ENCODE measurements around the gene MED13L.
"Not testable (repeated sequence)": the region's sequence is repeated elsewhere in the genome, so short reads cannot be mapped to it uniquely, and the experiment has no call there.

MED13L gene

GRCh38 chr12:115984616-115985015, 292.9 kb downstream of the MED13L start:
- peaks cover 44% of the 10 kb centered on the region for H3K36me3 Mint-ChIP-seq (ENCODE audit: low read depth)
- H3K4me3 Mint-ChIP-seq, result no peak overlapping the region
- TF ChIP-seq, protein P1, sequence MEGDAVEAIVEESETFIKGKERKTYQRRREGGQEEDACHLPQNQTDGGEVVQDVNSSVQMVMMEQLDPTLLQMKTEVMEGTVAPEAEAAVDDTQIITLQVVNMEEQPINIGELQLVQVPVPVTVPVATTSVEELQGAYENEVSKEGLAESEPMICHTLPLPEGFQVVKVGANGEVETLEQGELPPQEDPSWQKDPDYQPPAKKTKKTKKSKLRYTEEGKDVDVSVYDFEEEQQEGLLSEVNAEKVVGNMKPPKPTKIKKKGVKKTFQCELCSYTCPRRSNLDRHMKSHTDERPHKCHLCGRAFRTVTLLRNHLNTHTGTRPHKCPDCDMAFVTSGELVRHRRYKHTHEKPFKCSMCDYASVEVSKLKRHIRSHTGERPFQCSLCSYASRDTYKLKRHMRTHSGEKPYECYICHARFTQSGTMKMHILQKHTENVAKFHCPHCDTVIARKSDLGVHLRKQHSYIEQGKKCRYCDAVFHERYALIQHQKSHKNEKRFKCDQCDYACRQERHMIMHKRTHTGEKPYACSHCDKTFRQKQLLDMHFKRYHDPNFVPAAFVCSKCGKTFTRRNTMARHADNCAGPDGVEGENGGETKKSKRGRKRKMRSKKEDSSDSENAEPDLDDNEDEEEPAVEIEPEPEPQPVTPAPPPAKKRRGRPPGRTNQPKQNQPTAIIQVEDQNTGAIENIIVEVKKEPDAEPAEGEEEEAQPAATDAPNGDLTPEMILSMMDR (IDR thresholded peaks at IDR 0.05), result no peak
- no peak overlapping the region for H3K27ac Mint-ChIP-seq
- H3K27me3 Mint-ChIP-seq (ENCODE audit: low read depth, poor library complexity), result no peaks in the 10 kb centered on the region
- no peaks in the 10 kb centered on the region for H3K9me3 Mint-ChIP-seq
- peaks cover 31% of the 10 kb centered on the region for H3K4me1 Mint-ChIP-seq
- DNase-seq, result no peak

DNA sequence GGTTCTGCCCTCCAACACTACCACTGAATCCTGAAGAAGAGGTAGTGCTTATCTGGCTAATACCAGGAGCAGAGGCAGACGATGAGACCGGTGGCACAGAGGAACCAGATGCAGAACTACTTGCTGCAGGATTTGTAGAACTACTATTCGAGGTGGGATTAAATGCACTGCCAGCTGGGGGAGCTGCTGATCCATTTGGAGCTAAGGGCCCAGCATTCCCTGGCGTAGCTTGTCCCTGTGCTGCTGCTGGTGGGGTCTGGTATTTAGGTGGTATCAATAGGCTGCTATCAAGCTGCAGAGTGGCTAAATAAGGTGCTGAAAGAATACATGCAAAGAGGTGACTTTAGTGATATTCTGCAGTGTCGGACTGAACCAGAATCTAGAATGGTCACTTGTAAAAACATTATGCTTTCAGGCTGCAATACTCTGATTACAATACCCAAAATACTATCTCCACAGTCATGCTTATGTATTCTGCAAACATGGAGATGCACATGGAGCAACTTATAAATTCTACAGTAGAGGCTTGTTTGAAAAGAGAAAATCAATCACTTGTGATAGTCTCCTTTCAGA, 294.2 kb downstream of the MED13L start:
- H3K36me3 Mint-ChIP-seq (ENCODE audit: low read depth), result peaks cover 44% of the 10 kb centered on the region
- no peaks in the 10 kb centered on the region for H3K27me3 Mint-ChIP-seq (ENCODE audit: low read depth, poor library complexity)
- H3K9me3 Mint-ChIP-seq, result no peaks in the 10 kb centered on the region
- no peak overlapping the region for H3K4me3 Mint-ChIP-seq
- H3K4me1 Mint-ChIP-seq, result peaks cover 18% of the 10 kb centered on the region
- TF ChIP-seq, protein P1 (IDR thresholded peaks at IDR 0.05), result no peak
- peak; percentile 15 for DNase-seq
- H3K27ac Mint-ChIP-seq, result no peak overlapping the region

DNA sequence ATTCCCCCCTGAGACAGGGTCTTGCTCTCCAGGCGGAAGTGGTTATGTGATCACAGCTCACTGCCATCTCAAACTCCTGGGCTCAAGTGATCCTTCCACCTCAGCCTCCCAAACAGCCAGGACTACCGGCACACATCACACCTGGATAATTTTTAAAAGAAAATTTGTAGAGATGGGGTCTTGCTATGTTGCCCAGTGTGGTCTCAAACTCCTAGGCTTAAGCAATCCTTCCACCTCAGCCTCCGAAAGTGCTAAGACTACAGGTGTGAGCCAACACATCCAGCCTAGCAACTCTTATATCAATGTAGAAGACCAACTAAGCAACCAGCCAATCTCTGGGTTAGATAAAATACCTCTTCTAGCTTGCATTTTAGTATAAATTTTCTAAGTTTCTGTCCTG, 297.2 kb downstream of the MED13L start:
- Mint-ChIP-seq H3K9me3 (no peaks in the 10 kb centered on the region), H3K27me3 (ENCODE audit: low read depth, poor library complexity) (no peaks in the 10 kb centered on the region), H3K36me3 (ENCODE audit: low read depth) (peaks cover 44% of the 10 kb centered on the region), H3K4me3 (no peak overlapping the region), H3K27ac (peak overlapping the region; percentile 74), H3K4me1 (peaks cover 8% of the 10 kb centered on the region)
- no peak for DNase-seq
- TF ChIP-seq, protein P1 (IDR thresholded peaks at IDR 0.05), result no peak

GRCh38 chr12:115979851-115980250, 297.6 kb downstream of the MED13L start:
- Mint-ChIP-seq H3K27ac (no peak overlapping the region), H3K36me3 (ENCODE audit: low read depth) (peaks cover 49% of the 10 kb centered on the region), H3K4me1 (peaks cover 13% of the 10 kb centered on the region), H3K27me3 (ENCODE audit: low read depth, poor library complexity) (no peaks in the 10 kb centered on the region), H3K9me3 (no peaks in the 10 kb centered on the region), H3K4me3 (no peak overlapping the region)
- no peak for DNase-seq
- TF ChIP-seq, protein P1 (IDR thresholded peaks at IDR 0.05), result no peak

- H3K27ac Mint-ChIP-seq, result no peak overlapping the region
- H3K36me3 Mint-ChIP-seq (ENCODE audit: low read depth), result peaks cover 51% of the 10 kb centered on the region
- H3K9me3 Mint-ChIP-seq, result no peaks in the 10 kb centered on the region
- no peak for DNase-seq
- no peak overlapping the region for H3K4me3 Mint-ChIP-seq
- H3K27me3 Mint-ChIP-seq (ENCODE audit: low read depth, poor library complexity), result no peaks in the 10 kb centered on the region
- peaks cover 16% of the 10 kb centered on the region for H3K4me1 Mint-ChIP-seq
- TF ChIP-seq, protein P1 (IDR thresholded peaks at IDR 0.05), result no peak
Measured at GRCh38 chr12:115979351-115979750, 298.1 kb downstream of the MED13L start.

GRCh38 chr12:115976829-115977228, 300.7 kb downstream of the MED13L start:
- H3K27ac Mint-ChIP-seq; DNase-seq; H3K9me3 Mint-ChIP-seq; H3K4me3 Mint-ChIP-seq; H3K27me3 Mint-ChIP-seq (ENCODE audit: low read depth, poor library complexity): not testable (repeated sequence)
- H3K4me1 Mint-ChIP-seq, result peaks cover 18% of the 10 kb centered on the region
- H3K36me3 Mint-ChIP-seq (ENCODE audit: low read depth), result peaks cover 56% of the 10 kb centered on the region

All from nephron progenitor cell (in vitro differentiated cells).